HUES48 (cell line): ENCODE data around the gene GALNTL6.
"Not testable (repeated sequence)": the region's sequence is repeated elsewhere in the genome, so short reads cannot be mapped to it uniquely, and the experiment has no call there.

ENCODE experiments used
- H3K27ac ChIP-seq: one replicate; pipeline ENCODE4 v1.7.0; 2013; ENCODE audit warnings: low read depth, low read length, inconsistent platforms
- H3K27me3 ChIP-seq: 2 replicates; pipeline ENCODE4 v1.6.1; 2013; ENCODE audit warnings: mild to moderate bottlenecking, low read length; ENCODE audit not compliant: control insufficient read depth, insufficient read depth
- H3K36me3 ChIP-seq: 2 replicates; pipeline ENCODE4 v1.6.1; 2013; ENCODE audit warnings: low read length; ENCODE audit not compliant: control insufficient read depth, insufficient read depth
- H3K4me1 ChIP-seq: 2 replicates; pipeline ENCODE4 v1.6.1; 2013; ENCODE audit warnings: mild to moderate bottlenecking, low read length; ENCODE audit not compliant: control insufficient read depth, insufficient read depth
- H3K4me3 ChIP-seq: 2 replicates; pipeline ENCODE4 v1.5.1; 2013; ENCODE audit warnings: mild to moderate bottlenecking, low read depth, low read length
- H3K9ac ChIP-seq: 2 replicates; pipeline ENCODE4 v1.6.1; 2013; ENCODE audit warnings: mild to moderate bottlenecking, low read depth, low read length, moderate library complexity
- H3K9me3 ChIP-seq: 2 replicates; pipeline ENCODE4 v1.6.1; 2013; ENCODE audit warnings: low read length; ENCODE audit not compliant: control insufficient read depth, insufficient read depth

The GALNTL6 gene

GRCh38 chr4:172898715-172899114, 1085.5 kb downstream of the GALNTL6 start:
- Histone ChIP-seq H3K4me3 (no peak overlapping the region), H3K9ac (no peak overlapping the region), H3K4me1 (no peaks in the 10 kb centered on the region), H3K27me3 (no peaks in the 10 kb centered on the region), H3K27ac (no peak overlapping the region), H3K36me3 (no peaks in the 10 kb centered on the region), H3K9me3 (no peaks in the 10 kb centered on the region)

GRCh38 chr4:172899861-172900260, 1086.7 kb downstream of the GALNTL6 start:
- no peaks in the 10 kb centered on the region for H3K9me3 ChIP-seq
- H3K36me3 ChIP-seq, result no peaks in the 10 kb centered on the region
- H3K27me3 ChIP-seq, result no peaks in the 10 kb centered on the region
- H3K4me1 ChIP-seq, result no peaks in the 10 kb centered on the region
- no peak overlapping the region for H3K4me3 ChIP-seq
- H3K27ac ChIP-seq, result no peak overlapping the region
- H3K9ac ChIP-seq, result no peak overlapping the region

- Histone ChIP-seq H3K27ac (no peak overlapping the region), H3K9ac (no peak overlapping the region), H3K4me3 (no peak overlapping the region), H3K36me3 (no peaks in the 10 kb centered on the region), H3K4me1 (no peaks in the 10 kb centered on the region), H3K9me3 (no peaks in the 10 kb centered on the region), H3K27me3 (no peaks in the 10 kb centered on the region)
These were observed 1087.7 kb downstream of the GALNTL6 start for GRCh38 chr4:172900900-172901299.

GRCh38 chr4:172912468-172912867, 1099.3 kb downstream of the GALNTL6 start:
- not testable (repeated sequence) for H3K27ac ChIP-seq, H3K9ac ChIP-seq, H3K27me3 ChIP-seq, H3K4me3 ChIP-seq, H3K36me3 ChIP-seq, H3K4me1 ChIP-seq
- H3K9me3 ChIP-seq, result peaks cover 10% of the 10 kb centered on the region

GRCh38 chr4:172917403-172917802, 1104.2 kb downstream of the GALNTL6 start:
- H3K27me3 ChIP-seq, H3K4me1 ChIP-seq, H3K27ac ChIP-seq, H3K4me3 ChIP-seq, H3K9ac ChIP-seq, H3K9me3 ChIP-seq, H3K36me3 ChIP-seq: not testable (repeated sequence)

- Histone ChIP-seq H3K27ac (no peak overlapping the region), H3K4me3 (no peak overlapping the region), H3K36me3 (no peaks in the 10 kb centered on the region), H3K27me3 (no peaks in the 10 kb centered on the region), H3K9me3 (no peaks in the 10 kb centered on the region; the same call in 1 of the 2 replicates), H3K4me1 (0 out of 2 replicates have a peak, but pooled peaks cover under 1% of the 10 kb centered on the region), H3K9ac (no peak overlapping the region)
These were observed 1106.1 kb downstream of the GALNTL6 start for GRCh38 chr4:172919269-172919668.

GRCh38 chr4:172927096-172927814, 1114.1 kb downstream of the GALNTL6 start:
- Histone ChIP-seq H3K9ac (no peak overlapping the region), H3K36me3 (no peaks in the 10 kb centered on the region), H3K9me3 (peaks cover 5% of the 10 kb centered on the region; the same call in 1 of the 2 replicates), H3K4me1 (0 out of 2 replicates have a peak, but pooled peaks cover 4% of the 10 kb centered on the region), H3K4me3 (no peak overlapping the region), H3K27ac (no peak overlapping the region), H3K27me3 (no peaks in the 10 kb centered on the region)

- H3K4me1 ChIP-seq, result 0 out of 2 replicates have a peak, but pooled peaks cover 4% of the 10 kb centered on the region
- no peak overlapping the region for H3K4me3 ChIP-seq
- H3K27me3 ChIP-seq, result no peaks in the 10 kb centered on the region
- peaks cover 5% of the 10 kb centered on the region; the same call in 1 of the 2 replicates for H3K9me3 ChIP-seq
- H3K36me3 ChIP-seq, result no peaks in the 10 kb centered on the region
- no peak overlapping the region for H3K9ac ChIP-seq
- H3K27ac ChIP-seq, result no peak overlapping the region
These were observed 1115.1 kb downstream of the GALNTL6 start for GRCh38 chr4:172928347-172928746.

- H3K9ac ChIP-seq, result no peak overlapping the region
- no peaks in the 10 kb centered on the region for H3K36me3 ChIP-seq
- no peak overlapping the region for H3K4me3 ChIP-seq
- H3K27ac ChIP-seq, result no peak overlapping the region
- no peaks in the 10 kb centered on the region for H3K9me3 ChIP-seq
- no peaks in the 10 kb centered on the region for H3K4me1 ChIP-seq
- H3K27me3 ChIP-seq, result no peaks in the 10 kb centered on the region
These were observed 1125.0 kb downstream of the GALNTL6 start for GRCh38 chr4:172938072-172938829.

- Histone ChIP-seq H3K27ac (no peak overlapping the region), H3K4me1 (no peaks in the 10 kb centered on the region), H3K9ac (no peak overlapping the region), H3K9me3 (no peaks in the 10 kb centered on the region), H3K4me3 (no peak overlapping the region), H3K27me3 (no peaks in the 10 kb centered on the region), H3K36me3 (no peaks in the 10 kb centered on the region)
These were observed 1125.7 kb downstream of the GALNTL6 start for GRCh38 chr4:172938870-172939269.

- H3K4me1 ChIP-seq, result peaks cover 5% of the 10 kb centered on the region; the same call in 1 of the 2 replicates
- H3K36me3 ChIP-seq, result no peaks in the 10 kb centered on the region
- H3K9ac ChIP-seq, result no peak overlapping the region
- no peaks in the 10 kb centered on the region for H3K9me3 ChIP-seq
- H3K27ac ChIP-seq, result no peak overlapping the region
- no peak overlapping the region for H3K4me3 ChIP-seq
- H3K27me3 ChIP-seq, result no peaks in the 10 kb centered on the region
These were observed 1129.6 kb downstream of the GALNTL6 start for GRCh38 chr4:172942840-172943239.
